ENCODE measurements around the gene EFCAB6.

Gene EFCAB6

DNA sequence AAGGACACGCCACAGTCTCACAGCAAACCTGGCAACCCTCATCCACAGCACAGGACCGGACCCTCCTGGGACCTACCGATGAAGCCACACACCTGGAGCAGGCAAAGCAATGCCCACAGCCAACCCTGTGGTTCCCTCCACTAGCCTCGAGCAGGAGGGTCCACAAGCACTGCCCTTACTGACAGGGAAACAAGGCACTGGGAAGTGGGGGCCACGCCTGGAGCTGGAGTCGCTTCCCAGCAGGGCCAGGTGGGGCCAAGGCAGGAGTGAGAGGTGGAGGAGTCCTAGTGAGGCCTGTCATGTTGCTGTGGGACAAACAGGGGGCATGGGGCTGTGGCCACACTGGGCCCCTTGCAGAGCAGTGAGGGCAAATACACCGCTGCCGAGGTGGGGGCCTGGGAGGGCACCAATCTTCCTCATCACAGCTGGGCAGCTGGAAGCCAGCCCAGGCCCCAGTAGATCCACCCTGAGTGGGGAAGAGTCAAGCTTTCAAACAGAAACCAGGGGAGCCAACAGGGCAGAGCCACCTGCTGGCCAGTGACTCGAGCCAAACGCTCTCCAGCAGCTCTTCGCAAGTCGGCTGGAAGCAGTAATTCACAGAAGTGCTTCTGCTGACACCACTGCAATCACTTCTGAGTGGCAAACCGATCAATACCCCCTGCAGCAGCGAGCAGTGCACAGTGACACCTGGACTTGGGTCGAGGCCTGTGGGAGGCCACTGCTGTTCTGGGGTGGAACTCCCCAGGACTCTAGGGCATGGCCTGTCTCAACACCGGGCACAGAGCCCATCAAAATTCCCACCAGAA, 36.5 kb upstream of the EFCAB6 start:
- DNase-seq (ENCODE audit: low read depth), result no peak

DNA sequence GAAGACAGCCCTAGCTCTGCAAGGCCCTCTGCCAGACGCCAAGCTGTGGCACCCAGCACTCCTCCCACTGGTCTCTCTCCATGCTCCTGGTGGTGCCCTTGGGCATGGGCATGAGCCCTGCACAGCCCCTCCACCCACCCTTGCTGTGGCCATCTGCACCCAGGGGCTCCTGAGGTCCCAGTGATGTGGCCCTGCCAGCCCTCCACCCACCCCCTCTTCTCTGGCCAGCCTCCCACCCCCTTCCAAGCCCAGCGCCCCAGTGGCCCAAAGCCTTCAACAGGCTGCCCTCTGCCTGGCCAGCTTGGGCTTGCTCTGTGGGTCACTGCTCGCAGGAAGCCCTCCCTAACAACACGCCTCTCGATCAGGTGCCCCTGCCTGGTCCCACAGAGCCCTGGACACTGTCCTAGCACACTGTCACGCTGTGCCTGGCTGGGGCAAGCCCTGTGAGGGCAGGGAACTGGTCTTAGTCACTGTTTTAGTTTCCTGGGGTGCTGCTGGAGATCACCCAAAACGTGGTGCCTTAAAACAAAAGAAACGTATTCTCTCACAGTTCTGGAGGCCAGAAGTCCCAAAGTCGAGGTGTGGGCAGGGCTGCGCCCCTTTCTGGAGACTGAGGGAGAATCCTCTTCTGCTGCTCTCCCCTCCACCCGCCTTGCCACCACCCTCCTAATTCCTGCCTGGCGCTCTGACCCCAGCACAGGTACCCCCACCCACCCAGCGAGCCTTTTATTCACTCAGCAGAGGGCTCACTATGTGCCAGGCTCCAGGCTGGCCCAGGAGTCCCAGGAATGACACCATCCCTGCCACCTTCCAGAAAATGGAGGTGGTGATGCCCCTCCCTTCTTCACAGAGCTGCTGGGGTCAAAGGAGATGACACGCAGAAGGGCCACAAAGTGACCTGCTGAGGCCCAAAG, 35.5 kb upstream of the EFCAB6 start:
- no peak for DNase-seq (ENCODE audit: low read depth)

- DNase-seq (ENCODE audit: low read depth), result no peak
Observed at GRCh38 chr22:43846966-43847365, 34.9 kb upstream of the EFCAB6 start.

DNA sequence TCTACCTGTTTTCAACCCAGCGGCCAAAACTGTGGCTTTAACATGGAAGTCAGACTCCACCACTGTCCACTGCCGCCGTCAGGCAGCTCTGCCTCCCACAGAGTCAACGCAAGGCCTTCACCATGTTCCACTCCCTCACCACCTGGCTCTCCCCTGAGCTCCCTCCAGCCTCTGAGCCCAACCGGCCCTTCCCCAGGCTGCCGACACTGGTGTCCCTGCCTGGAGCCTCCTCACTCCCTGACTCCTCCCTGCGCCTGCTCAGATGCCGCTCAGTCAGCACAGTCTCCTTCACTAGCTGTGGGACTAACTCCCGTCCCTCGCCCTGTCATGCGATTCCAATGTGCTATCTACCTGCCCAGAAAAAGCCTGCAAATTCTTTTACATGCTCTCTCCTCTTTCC, 33.9 kb upstream of the EFCAB6 start:
- no peak for DNase-seq (ENCODE audit: low read depth)

DNA sequence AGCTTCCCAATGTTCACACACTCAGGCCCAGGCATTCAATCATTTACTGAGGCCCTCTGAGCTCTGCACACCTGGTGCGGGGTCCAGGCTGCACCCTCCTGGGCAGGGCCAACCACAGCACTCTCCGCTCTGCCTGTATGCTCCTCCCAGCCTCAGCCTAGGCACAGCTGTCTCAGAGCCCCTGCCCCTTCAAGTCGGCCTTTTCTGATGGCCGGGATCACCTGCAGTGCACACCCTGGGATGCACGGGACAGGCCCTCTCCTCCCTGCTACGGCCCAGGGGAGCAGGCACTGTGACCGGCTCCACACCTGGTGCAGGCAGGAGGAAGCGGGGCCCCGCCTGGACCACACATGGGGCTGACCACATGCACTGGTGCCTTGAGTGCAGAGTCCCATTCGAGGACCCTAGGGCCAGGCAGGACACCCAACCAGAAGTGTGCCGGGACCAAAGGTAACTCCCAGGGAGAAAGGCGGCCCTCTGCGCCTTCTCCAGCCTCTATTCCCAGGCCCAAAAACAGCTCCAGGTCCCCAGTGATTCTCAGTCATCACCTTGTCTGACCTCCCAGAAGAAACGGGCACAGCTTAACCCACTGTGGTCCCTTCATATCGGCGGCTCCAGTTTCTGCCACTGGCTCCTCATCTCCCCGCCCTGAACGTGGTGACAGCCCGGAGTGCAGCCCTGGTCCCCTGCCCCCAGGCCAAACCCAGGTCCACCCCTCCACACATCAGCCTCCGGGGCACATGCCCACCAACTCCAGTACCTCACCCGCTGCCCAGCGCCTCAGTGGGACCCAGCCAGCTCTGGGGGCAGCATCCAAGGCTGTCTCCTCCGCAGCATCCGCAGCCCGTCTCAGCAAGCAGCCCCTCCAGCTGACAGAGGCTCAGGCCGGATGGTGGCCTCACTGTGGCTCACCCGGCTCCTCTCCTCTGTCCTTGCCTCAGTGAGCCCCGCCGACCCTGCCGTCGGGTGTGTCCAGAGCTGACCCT, 32.7 kb upstream of the EFCAB6 start:
- no peak for DNase-seq (ENCODE audit: low read depth)

DNA sequence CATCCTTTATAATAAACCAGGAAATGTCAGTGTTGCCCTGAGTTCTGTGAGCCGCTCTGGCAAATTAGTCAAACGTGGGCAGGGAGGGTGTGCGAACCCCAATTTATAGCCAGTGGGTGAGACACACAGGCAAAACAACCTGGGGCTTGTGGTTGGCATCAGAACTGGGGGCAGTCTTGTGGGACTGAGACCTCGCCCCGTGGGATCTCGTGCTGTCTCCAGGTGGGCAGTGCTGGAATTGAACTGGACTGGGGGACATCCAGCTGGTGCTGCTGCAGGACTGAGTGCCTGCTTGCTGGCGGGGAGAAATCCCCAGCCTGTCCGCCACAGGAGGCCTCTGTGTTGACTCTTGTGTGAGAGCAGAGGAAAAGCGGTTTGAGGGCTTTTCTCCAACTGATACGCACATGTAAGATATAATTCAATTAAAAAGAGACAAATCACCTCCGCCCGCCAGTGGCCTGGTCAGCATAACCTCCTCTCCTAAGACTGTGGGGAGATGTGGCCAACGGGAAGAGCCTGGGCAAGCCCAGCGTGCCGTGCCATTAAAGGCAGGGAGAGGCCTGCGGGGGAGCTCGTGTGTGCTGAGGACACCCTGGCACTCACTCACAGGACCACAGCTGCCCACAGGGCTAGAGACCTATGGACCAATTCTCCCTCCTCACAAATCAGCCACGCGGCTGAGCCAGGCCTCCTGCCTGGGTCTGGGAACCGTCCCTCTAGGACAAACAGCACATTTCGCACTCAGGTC, 31.9 kb upstream of the EFCAB6 start:
- DNase-seq (ENCODE audit: low read depth), result no peak

GRCh38 chr22:43841742-43842141, 29.6 kb upstream of the EFCAB6 start:
- DNase-seq (ENCODE audit: low read depth), result no peak

- no peak for DNase-seq (ENCODE audit: low read depth)
Observed at GRCh38 chr22:43840851-43841250, 28.7 kb upstream of the EFCAB6 start.

GRCh38 chr22:43840431-43840830, 28.3 kb upstream of the EFCAB6 start:
- no peak for DNase-seq (ENCODE audit: low read depth)

DNA sequence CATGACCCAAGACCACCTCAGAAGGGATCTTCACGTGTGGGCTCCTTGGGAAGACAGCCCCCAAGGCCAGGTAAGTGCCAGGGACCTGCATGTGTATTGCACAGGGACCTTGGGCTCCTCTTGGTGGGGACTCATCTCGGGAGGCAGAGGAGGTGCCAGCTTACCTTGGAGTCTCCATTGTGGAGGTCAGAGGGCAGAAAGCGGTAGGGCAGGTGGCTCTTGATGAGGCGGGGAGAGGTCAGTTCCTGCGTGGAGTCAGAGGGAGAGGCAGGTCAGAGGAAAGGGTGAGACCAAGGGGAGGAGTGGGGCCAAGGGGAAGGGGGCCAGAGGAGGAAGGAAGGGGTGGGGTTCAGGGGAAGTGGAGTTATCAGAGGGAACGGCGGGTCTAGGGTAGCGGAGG, 27.7 kb upstream of the EFCAB6 start:
- no peak for DNase-seq (ENCODE audit: low read depth)

GRCh38 chr22:43838571-43839307, 26.6 kb upstream of the EFCAB6 start:
- DNase-seq (ENCODE audit: low read depth), result no peak

DNA sequence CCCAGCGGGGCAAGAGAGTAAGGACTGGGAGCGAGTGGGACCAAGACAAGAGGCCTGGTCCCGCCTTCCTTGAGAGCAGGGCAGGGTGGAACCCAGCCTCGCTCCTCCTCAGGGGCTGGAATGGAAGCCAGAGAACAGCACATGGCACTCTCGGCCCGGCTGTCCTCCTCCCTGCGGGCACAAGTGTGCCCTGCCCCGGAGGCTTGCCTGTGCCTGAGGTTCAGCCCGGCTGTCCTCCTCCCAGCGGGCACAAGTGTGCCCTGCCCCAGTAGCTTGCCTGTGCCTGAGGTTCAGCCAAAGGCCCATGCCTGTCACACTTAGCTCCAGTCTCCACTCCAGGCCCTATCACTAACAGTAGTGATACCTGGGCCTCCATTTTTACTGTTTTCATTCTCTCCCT, 26.1 kb upstream of the EFCAB6 start:
- DNase-seq (ENCODE audit: low read depth), result no peak

- no peak for DNase-seq (ENCODE audit: low read depth)
Observed at GRCh38 chr22:43837666-43838065, 25.6 kb upstream of the EFCAB6 start.

GRCh38 chr22:43835736-43836135, 23.6 kb upstream of the EFCAB6 start:
- no peak for DNase-seq (ENCODE audit: low read depth)

- DNase-seq (ENCODE audit: low read depth), result no peak
Observed at GRCh38 chr22:43835166-43835565, 23.1 kb upstream of the EFCAB6 start.

DNA sequence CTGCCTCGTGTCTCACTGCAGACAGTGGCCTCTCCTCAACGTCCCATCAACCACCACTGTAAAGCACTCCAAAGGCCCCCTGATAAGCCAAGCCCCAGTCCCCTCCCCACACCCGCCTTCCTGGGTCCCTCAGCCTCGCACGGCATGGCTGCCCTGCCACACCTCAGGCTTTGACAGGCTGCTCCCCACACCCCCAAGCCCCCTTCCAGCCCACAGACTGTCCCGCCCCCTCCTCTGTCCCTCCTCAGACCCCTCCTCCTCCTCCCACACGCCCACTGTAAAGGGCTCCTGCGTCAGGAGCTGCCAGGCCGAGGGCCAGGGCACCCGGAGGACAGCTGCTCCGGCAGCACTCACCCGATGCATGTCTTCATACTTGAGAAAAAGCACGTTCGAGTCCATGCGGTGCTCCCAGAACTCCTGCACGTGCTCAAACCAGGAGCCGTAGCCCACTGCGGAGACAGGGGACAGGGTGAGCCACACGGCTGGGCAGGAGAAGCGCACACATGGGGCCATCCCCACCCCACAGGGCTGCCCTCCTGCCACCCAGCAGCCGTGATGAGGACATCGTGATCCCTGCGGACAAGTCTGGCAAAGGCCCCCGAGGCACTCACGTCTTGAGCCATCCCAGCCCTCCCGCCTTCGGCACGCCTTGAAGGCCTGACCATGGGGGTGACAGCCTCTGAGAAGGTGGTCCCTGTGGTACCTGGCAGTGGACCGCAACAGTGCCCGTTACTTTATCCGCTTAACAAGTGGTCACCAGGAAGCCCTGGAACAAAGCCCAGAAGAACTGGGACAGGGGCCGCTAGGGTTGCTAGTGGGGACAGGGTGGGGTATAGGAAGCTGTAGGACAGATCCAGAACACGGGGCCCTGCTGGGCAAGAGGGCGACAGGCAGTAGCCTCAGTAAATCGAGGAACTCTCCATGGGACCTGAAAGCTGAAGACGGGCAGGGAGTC, 21.5 kb upstream of the EFCAB6 start:
- no peak for DNase-seq (ENCODE audit: low read depth)

- DNase-seq (ENCODE audit: low read depth), result no peak
Observed at GRCh38 chr22:43832393-43833265, 20.5 kb upstream of the EFCAB6 start.

Measured in T follicular helper cell (primary cell).